ENCODE results near the gene HACD1. TPM values are rescaled to one million over a fixed set of nuclear protein-coding genes. Genes with fewer than 3 reads are reported as not detected.

Gene HACD1
- polyA plus RNA-seq, 3 donors: 0.53 to 1.4 (median 0.86) TPM

GRCh38 chr10:17662193-17663138 lies 45.3 kb upstream of the HACD1 start:
- H3K4me3 ChIP-seq (replicated peaks in 1 of 3; ENCODE audit: low read depth in 2 of 3, low read length in 3 of 3): no peak overlapping the region
- Mint-ChIP-seq H3K27ac (peak overlapping the region in 2 of 7 donors; percentile 4 to 21), H3K4me1 (peaks cover 21% of the 10 kb centered on the region), H3K36me3 (peaks cover 32 to 36% of the 10 kb centered on the region in 2 donors), H3K27me3 (ENCODE audit: low read depth in 3 of 3) (no peaks in the 10 kb centered on the region), H3K4me3 (no peak overlapping the region), H3K9me3 (no peaks in the 10 kb centered on the region)
- peaks cover 73% of the 10 kb centered on the region for H3K79me2 ChIP-seq (ENCODE audit: insufficient read depth, low read length)
- H3K4me2 ChIP-seq (replicated peaks; ENCODE audit: extremely low read depth, low read length, poor library complexity, severe bottlenecking): no peak overlapping the region
- H3K4me1 ChIP-seq (ENCODE audit: control insufficient read depth in 1 of 2, insufficient read depth in 2 of 2, low read length in 2 of 2): peaks cover 0 to 2% of the 10 kb centered on the region in 2 donors
- H3K27me3 ChIP-seq (ENCODE audit: control insufficient read depth in 2 of 2, insufficient read depth in 2 of 2, low read length in 2 of 2): no peaks in the 10 kb centered on the region
- no peak overlapping the region for H2AFZ ChIP-seq (ENCODE audit: insufficient read depth, low read depth, low read length, poor library complexity, severe bottlenecking)
- peaks cover 55% of the 10 kb centered on the region for H4K20me1 ChIP-seq (ENCODE audit: insufficient read depth, low read length)
- no CpG with 5 or more reads among the region's 2 CpGs for WGBS (ENCODE audit: insufficient coverage)
- H3K9me3 ChIP-seq (replicated peaks in 1 of 2; ENCODE audit: control insufficient read depth in 1 of 2, insufficient read depth in 1 of 2, low read length in 2 of 2): no peaks in the 10 kb centered on the region
- no peak overlapping the region for H3K9ac ChIP-seq (ENCODE audit: insufficient read depth, low read length, poor library complexity, severe bottlenecking)
- no peak for DNase-seq
- H3K27ac ChIP-seq (ENCODE audit: low read depth in 1 of 2, low read length in 2 of 2): no peak overlapping the region
- TF ChIP-seq CTCF (IDR thresholded peaks at IDR 0.05): no peak
- intact Hi-C loops (cut with micrococcal nuclease): no loop called here
- peaks cover 18 to 28% of the 10 kb centered on the region in 2 donors for H3K36me3 ChIP-seq (replicated peaks in 1 of 2; ENCODE audit: control insufficient read depth in 1 of 2, insufficient read depth in 2 of 2, low read length in 2 of 2)

DNA sequence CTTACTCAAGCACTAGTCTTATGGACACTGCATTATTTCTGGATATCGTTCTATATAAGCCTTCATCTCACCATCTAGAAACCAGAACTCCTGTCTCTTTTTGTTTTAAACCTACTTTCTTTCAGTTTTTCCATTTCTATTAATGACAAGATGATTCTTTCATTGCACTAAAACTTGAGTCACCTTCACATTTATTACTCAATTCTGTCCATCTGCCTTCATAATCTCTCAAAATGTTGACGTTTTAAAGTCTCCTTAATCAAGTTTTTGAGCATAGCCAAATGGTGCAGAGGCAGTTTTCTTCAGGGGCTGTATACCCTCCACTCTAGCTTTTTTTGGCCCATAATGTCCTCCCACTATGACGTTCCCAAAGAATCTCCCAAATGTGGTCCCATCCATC lies 44.3 kb upstream of the HACD1 start:
- H3K36me3 Mint-ChIP-seq: peaks cover 29 to 31% of the 10 kb centered on the region in 2 donors
- Histone ChIP-seq H2AFZ (ENCODE audit: insufficient read depth, low read depth, low read length, poor library complexity, severe bottlenecking) (no peak overlapping the region), H3K79me2 (ENCODE audit: insufficient read depth, low read length) (peaks cover 73% of the 10 kb centered on the region), H3K27me3 (ENCODE audit: control insufficient read depth in 2 of 2, insufficient read depth in 2 of 2, low read length in 2 of 2) (no peaks in the 10 kb centered on the region), H3K4me3 (replicated peaks in 1 of 3; ENCODE audit: low read depth in 2 of 3, low read length in 3 of 3) (no peak overlapping the region), H3K9ac (ENCODE audit: insufficient read depth, low read length, poor library complexity, severe bottlenecking) (no peak overlapping the region), H3K4me1 (ENCODE audit: control insufficient read depth in 1 of 2, insufficient read depth in 2 of 2, low read length in 2 of 2) (peaks cover 0 to 2% of the 10 kb centered on the region in 2 donors), H3K27ac (ENCODE audit: low read depth in 1 of 2, low read length in 2 of 2) (no peak overlapping the region), H4K20me1 (ENCODE audit: insufficient read depth, low read length) (peaks cover 55% of the 10 kb centered on the region), H3K4me2 (replicated peaks; ENCODE audit: extremely low read depth, low read length, poor library complexity, severe bottlenecking) (no peak overlapping the region), H3K9me3 (replicated peaks in 1 of 2; ENCODE audit: control insufficient read depth in 1 of 2, insufficient read depth in 1 of 2, low read length in 2 of 2) (no peaks in the 10 kb centered on the region), H3K36me3 (replicated peaks in 1 of 2; ENCODE audit: control insufficient read depth in 1 of 2, insufficient read depth in 2 of 2, low read length in 2 of 2) (peaks cover 18 to 28% of the 10 kb centered on the region in 2 donors)
- peaks cover 29% of the 10 kb centered on the region for H3K4me1 Mint-ChIP-seq
- no peaks in the 10 kb centered on the region for H3K9me3 Mint-ChIP-seq
- TF ChIP-seq CTCF (IDR thresholded peaks at IDR 0.05): no peak
- DNase-seq: no peak
- H3K4me3 Mint-ChIP-seq: no peak overlapping the region
- 86% methylated on average over 1 of the region's 3 CpGs for WGBS (ENCODE audit: insufficient coverage)
- intact Hi-C loops (cut with micrococcal nuclease): no loop called here
- no peak overlapping the region for H3K27ac Mint-ChIP-seq
- H3K27me3 Mint-ChIP-seq (ENCODE audit: low read depth in 3 of 3): no peaks in the 10 kb centered on the region

Measured in CD14-positive monocyte (primary cell).